Hepatocyte (in vitro differentiated cells): Measurements from ENCODE around the gene MMP12.

ENCODE experiments used
- EZH2phosphoT487 ChIP-seq: fragments of 200-600 bp; sonication (generic); IDR thresholded peaks from one replicate; pipeline ENCODE4 v1.6.1; 2018; ENCODE audit warnings: antibody characterized with exemption, mild to moderate bottlenecking, low read depth, moderate library complexity; ENCODE audit not compliant: unreplicated experiment, severe bottlenecking
- TF ChIP-seq, protein P1 (sequence below): fragments of 200-600 bp; sonication (generic); IDR thresholded peaks from 2 replicates; pipeline ENCODE4 v1.5.1; 2016; ENCODE audit warnings: antibody characterized with exemption, mild to moderate bottlenecking; ENCODE audit not compliant: poor library complexity

DNA sequence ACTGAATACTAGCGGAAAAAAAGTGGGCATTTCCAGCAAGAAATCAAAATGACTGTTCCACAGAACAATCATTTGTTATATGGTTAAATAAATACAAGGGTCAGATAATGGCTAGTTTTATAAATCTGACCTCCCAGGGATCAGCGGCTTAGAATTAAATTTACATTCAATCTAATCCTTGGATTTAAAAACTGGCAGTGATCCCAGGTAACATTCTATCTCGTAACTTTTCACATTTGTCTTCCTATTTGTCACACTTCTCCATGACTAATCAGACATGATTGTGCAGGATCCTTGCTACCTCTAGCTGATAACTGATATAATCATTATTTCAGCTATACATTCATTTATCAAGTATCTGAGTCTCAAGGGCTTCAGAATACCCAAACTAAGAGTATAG is 28.5 kb downstream of the MMP12 start:
- TF ChIP-seq, protein P1, sequence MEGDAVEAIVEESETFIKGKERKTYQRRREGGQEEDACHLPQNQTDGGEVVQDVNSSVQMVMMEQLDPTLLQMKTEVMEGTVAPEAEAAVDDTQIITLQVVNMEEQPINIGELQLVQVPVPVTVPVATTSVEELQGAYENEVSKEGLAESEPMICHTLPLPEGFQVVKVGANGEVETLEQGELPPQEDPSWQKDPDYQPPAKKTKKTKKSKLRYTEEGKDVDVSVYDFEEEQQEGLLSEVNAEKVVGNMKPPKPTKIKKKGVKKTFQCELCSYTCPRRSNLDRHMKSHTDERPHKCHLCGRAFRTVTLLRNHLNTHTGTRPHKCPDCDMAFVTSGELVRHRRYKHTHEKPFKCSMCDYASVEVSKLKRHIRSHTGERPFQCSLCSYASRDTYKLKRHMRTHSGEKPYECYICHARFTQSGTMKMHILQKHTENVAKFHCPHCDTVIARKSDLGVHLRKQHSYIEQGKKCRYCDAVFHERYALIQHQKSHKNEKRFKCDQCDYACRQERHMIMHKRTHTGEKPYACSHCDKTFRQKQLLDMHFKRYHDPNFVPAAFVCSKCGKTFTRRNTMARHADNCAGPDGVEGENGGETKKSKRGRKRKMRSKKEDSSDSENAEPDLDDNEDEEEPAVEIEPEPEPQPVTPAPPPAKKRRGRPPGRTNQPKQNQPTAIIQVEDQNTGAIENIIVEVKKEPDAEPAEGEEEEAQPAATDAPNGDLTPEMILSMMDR: no peak
- no peak for TF ChIP-seq EZH2phosphoT487
